SU-DHL-6 (cell line): Measurements from ENCODE around the gene YES1.

Source experiments
- H2AFZ ChIP-seq: fragments of 200-600 bp; sonication (generic); 2 replicates; pipeline ENCODE4 v1.6.1; 2014; ENCODE audit warnings: low read depth, mild to moderate bottlenecking, moderate library complexity, mixed read lengths, antibody characterized with exemption, low read length; ENCODE audit not compliant: severe bottlenecking
- H3F3A ChIP-seq: fragments of 200-600 bp; shearing (Covaris generic); 2 replicates; pipeline ENCODE4 v1.6.0; 2016; ENCODE audit warnings: antibody characterized with exemption, mild to moderate bottlenecking; ENCODE audit not compliant: insufficient read depth
- H3K27ac ChIP-seq: fragments of 200-600 bp; sonication (generic); 2 replicates; pipeline ENCODE4 v1.5.1; 2016; ENCODE audit warnings: low read depth, mild to moderate bottlenecking, low read length, moderate library complexity, mixed read lengths
- H3K27me3 ChIP-seq: fragments of 200-600 bp; sonication (generic), shearing (Covaris generic); 2 replicates; pipeline ENCODE4 v1.6.0; 2014; ENCODE audit warnings: mild to moderate bottlenecking, low read length
- H3K36me3 ChIP-seq: fragments of 200-600 bp; sonication (generic); 2 replicates; pipeline ENCODE4 v1.6.1; 2014; ENCODE audit warnings: mild to moderate bottlenecking, low read length, mixed read lengths
- H3K4me2 ChIP-seq: fragments of 300-600, 200-600 bp; shearing (Covaris generic), sonication (generic); 2 replicates; pipeline ENCODE4 v1.6.0; 2014; ENCODE audit warnings: low read length, low read depth, mild to moderate bottlenecking; ENCODE audit not compliant: poor library complexity, severe bottlenecking
- H3K4me3 ChIP-seq: fragments of 200-600 bp; sonication (generic); 2 replicates; pipeline ENCODE4 v1.5.1; 2014; ENCODE audit warnings: antibody characterized with exemption, low read length, mild to moderate bottlenecking, mixed read lengths; ENCODE audit not compliant: insufficient read depth, poor library complexity, severe bottlenecking
- H3K79me2 ChIP-seq: fragments of 200-600 bp; sonication (generic); 2 replicates; pipeline ENCODE4 v1.6.1; 2014; ENCODE audit warnings: mild to moderate bottlenecking, low read length, moderate library complexity; ENCODE audit not compliant: insufficient read depth
- H3K9ac ChIP-seq: fragments of 200-600 bp; sonication (generic); 2 replicates; pipeline ENCODE4 v1.7.0; 2014; ENCODE audit warnings: mild to moderate bottlenecking, low read length
- H3K9me2 ChIP-seq: fragments of 200-600 bp; sonication (generic); replicated peaks from 2 replicates; pipeline ENCODE4 v1.6.1; 2014; ENCODE audit warnings: low read length; ENCODE audit not compliant: insufficient read depth
- H3K9me3 ChIP-seq: fragments of 200-600 bp; sonication (generic); 2 replicates; pipeline ENCODE4 v1.6.1; 2014; ENCODE audit warnings: low read length, mixed read lengths; ENCODE audit not compliant: insufficient read depth
- H4K20me1 ChIP-seq: fragments of 200-600 bp; sonication (generic); 2 replicates; pipeline ENCODE4 v1.6.1; 2014; ENCODE audit warnings: low read depth, mild to moderate bottlenecking, antibody characterized with exemption, low read length, moderate library complexity, mixed read lengths
- EZH2phosphoT487 ChIP-seq: fragments of 200-600 bp; sonication (generic), shearing (Covaris generic); conservative IDR thresholded peaks from 2 replicates; pipeline ENCODE4 v1.6.1; 2018; ENCODE audit warnings: mild to moderate bottlenecking, antibody characterized with exemption, low read length, moderate library complexity, mixed read lengths
- TF ChIP-seq, protein P1 (sequence below): fragments of 200-600 bp; sonication (generic); IDR thresholded peaks from one replicate; pipeline ENCODE4 v1.5.1; 2017; ENCODE audit warnings: antibody characterized with exemption, mild to moderate bottlenecking, low read length, moderate library complexity; ENCODE audit not compliant: insufficient read depth, poor library complexity, severe bottlenecking

Gene YES1

DNA sequence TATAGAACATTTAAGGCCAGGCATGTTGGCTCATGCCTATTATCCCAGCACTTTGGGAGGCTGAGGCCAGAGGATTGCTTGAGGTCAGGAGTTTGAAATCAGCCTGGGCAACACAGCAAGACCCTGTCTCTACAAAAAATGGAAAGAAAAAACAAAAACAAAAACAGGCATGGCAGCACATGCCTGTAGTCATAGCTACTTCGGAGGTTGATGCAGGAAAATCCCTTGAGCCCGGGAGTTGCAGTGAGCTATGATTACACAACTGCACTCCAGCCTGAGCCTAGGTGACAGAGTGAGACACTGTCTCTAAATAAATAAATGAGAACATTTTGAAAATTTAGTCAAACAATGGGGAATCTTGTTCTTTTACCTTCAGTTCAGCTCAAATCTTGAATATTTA, 12.1 kb upstream of the YES1 start:
- Histone ChIP-seq H3K27ac (no peak overlapping the region), H2AFZ (no peak overlapping the region), H3K4me3 (no peak overlapping the region), H3K27me3 (no peaks in the 10 kb centered on the region), H3K79me2 (no peaks in the 10 kb centered on the region), H3K36me3 (no peaks in the 10 kb centered on the region), H3K4me2 (no peak overlapping the region), H3F3A (no peaks in the 10 kb centered on the region), H4K20me1 (no peaks in the 10 kb centered on the region), H3K9me2 (no peaks in the 10 kb centered on the region), H3K9me3 (no peaks in the 10 kb centered on the region), H3K9ac (no peak overlapping the region)
- no peak for TF ChIP-seq EZH2phosphoT487
- TF ChIP-seq, protein P1, sequence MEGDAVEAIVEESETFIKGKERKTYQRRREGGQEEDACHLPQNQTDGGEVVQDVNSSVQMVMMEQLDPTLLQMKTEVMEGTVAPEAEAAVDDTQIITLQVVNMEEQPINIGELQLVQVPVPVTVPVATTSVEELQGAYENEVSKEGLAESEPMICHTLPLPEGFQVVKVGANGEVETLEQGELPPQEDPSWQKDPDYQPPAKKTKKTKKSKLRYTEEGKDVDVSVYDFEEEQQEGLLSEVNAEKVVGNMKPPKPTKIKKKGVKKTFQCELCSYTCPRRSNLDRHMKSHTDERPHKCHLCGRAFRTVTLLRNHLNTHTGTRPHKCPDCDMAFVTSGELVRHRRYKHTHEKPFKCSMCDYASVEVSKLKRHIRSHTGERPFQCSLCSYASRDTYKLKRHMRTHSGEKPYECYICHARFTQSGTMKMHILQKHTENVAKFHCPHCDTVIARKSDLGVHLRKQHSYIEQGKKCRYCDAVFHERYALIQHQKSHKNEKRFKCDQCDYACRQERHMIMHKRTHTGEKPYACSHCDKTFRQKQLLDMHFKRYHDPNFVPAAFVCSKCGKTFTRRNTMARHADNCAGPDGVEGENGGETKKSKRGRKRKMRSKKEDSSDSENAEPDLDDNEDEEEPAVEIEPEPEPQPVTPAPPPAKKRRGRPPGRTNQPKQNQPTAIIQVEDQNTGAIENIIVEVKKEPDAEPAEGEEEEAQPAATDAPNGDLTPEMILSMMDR, result no peak

DNA sequence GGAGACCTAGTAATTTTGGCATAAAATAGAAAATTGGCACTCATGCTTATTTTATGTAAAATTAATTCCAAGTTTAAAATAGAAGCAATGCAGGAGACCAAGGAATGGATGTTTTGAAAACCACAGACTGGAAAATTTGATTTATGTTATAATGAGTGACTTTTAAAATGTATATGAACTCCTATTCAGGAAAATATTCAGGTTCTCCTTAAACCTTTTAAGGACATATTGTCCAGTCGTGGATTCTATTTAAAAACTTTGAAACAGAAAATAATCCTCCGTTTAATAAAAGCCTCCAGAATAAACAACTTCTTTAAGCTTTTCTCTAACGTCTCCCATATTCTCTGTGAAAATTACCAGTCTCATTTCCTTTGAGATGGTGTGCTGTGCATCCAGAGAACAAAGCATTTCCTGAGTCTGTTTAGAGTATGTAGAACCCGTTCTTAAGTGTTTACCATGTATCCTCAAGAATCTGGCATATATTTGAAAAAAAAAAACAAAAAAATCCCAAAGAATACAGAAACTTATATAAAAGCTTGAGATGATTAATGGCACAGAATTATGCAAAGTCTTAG, 8.6 kb upstream of the YES1 start:
- H4K20me1 ChIP-seq, result no peaks in the 10 kb centered on the region
- H2AFZ ChIP-seq, result no peak overlapping the region
- no peak overlapping the region for H3K27ac ChIP-seq
- H3K4me3 ChIP-seq, result no peak overlapping the region
- no peaks in the 10 kb centered on the region for H3K9me2 ChIP-seq
- no peaks in the 10 kb centered on the region for H3K79me2 ChIP-seq
- H3K4me2 ChIP-seq, result no peak overlapping the region
- H3F3A ChIP-seq, result no peaks in the 10 kb centered on the region
- no peaks in the 10 kb centered on the region for H3K27me3 ChIP-seq
- H3K9me3 ChIP-seq, result no peaks in the 10 kb centered on the region
- no peak for TF ChIP-seq EZH2phosphoT487
- TF ChIP-seq, protein P1, result no peak
- H3K36me3 ChIP-seq, result no peaks in the 10 kb centered on the region
- no peak overlapping the region for H3K9ac ChIP-seq

DNA sequence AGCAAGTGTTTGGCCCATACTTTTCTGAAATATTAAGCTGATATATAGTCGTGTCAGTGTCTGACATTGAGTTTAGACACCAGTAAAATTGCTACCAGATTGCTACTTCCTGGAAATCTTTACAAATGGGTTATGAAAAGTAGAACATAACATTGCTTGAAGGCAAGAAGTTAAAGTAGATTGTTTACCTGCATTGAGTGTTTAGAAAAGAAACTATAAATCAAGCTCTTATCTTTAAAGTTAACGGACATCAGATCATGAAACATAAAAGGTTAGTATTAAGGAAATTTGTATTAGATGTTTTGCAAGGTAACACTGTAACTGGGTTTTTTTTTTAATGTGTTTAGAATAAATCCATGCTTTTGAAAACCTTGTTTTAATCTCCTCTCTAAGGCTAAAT, 4.8 kb upstream of the YES1 start:
- TF ChIP-seq, protein P1, result no peak
- no peak for TF ChIP-seq EZH2phosphoT487
- no peak overlapping the region for H3K4me2 ChIP-seq
- no peaks in the 10 kb centered on the region for H3K36me3 ChIP-seq
- H3K27ac ChIP-seq, result no peak overlapping the region
- H3K27me3 ChIP-seq, result no peaks in the 10 kb centered on the region
- H3K79me2 ChIP-seq, result no peaks in the 10 kb centered on the region
- no peak overlapping the region for H3K4me3 ChIP-seq
- H3K9ac ChIP-seq, result no peak overlapping the region
- H2AFZ ChIP-seq, result no peak overlapping the region
- no peaks in the 10 kb centered on the region for H3K9me3 ChIP-seq
- no peaks in the 10 kb centered on the region for H3K9me2 ChIP-seq
- H3F3A ChIP-seq, result no peaks in the 10 kb centered on the region
- H4K20me1 ChIP-seq, result no peaks in the 10 kb centered on the region
